ACHN (cell line): ENCODE results near the gene ING3.

ENCODE experiments used
- DNase-seq: peaks from one replicate; pipeline ENCODE4 v3.0.0-alpha.2; 2015
- in situ Hi-C: cut with HindIII; loops from 2 replicates; pipeline ENCODE4 v1.10.0; 2017; ENCODE audit warnings: low sequenced_read_pairs, low pct_ligation_motif_present, low pct_unique_long_range_greater_than_20kb

Gene ING3

DNA sequence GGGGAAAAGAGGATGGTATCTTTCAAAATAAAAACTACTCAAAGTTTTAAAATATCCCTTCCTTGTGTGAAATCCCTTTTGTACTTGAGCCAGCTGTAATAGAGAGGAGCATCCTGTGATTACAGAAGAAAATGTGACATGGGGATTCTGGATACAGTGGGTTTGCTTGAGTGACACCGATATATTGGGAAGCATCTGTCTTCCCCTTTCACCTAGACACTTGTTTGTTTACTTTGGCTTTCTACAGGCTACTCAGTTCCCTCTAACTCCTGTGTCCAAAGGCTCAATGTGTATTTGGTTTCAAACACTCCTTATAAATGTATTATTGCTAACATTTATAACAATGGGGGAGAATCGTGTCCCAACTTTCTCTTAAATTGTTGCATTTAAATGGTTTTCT lies 62.3 kb downstream of the ING3 start:
- no peak for DNase-seq
- in situ Hi-C loops: no loop called here

DNA sequence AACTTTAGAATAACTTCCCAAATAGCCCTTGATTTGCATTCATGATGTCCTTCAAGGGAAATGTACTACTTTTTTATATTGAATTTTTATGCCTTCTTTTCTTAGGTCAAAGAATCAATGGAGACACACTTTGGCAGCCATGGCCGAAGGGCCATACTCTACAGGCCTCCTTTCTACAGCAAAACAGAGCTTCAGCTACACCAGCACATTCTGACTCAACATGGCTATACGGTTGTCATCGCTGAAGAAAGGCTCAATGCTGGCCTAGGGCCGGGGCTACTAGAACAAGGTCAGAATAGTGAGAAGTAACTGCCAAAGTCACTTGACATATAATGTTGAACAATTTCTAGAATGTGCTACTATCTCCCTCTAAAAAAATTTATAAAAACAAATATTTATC lies 65.0 kb downstream of the ING3 start:
- no peak for DNase-seq

DNA sequence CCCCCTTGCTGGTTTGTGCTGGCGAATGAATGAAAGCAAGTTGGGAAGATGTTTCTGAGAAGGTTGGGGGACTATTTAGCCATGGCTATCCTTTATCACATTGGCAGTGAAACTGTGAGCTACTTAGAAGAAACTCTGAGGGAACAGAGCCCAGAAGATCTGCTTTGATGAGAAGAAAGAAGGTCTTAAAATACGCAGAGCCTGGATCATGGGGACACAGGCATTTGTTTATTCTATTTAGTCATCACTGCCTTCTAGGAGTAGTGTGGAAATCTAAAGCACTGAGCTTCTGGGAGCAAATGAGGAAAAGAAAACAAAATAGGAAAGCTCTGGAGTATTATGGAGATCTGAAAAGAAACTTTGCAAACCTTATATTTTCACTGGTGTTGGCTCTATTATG lies 66.4 kb downstream of the ING3 start:
- in situ Hi-C loops: no loop called here
- no peak for DNase-seq

More for the DNA sequence above, 65.0 kb downstream of the ING3 start:
- in situ Hi-C loops: no loop called here

DNA sequence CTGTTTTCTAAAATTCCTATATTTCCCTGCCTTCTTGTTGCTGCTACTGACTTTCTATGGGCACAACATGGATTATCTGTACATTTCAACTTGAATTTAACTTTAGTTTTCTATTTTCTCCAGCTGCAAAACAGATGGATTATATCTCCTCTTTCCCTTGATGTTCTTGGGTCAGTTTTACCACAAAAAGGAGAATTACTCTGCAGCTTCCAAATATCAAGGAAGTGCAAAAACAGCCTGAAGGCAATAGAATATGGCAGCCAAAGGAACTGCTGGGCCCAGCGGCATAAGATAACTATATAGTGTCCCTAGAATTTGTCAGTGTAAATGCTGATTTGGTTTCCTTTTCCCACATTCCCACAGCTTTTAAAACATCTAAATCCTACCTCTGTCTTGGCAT lies 67.0 kb downstream of the ING3 start:
- in situ Hi-C loops: no loop called here
- DNase-seq: no peak

DNA sequence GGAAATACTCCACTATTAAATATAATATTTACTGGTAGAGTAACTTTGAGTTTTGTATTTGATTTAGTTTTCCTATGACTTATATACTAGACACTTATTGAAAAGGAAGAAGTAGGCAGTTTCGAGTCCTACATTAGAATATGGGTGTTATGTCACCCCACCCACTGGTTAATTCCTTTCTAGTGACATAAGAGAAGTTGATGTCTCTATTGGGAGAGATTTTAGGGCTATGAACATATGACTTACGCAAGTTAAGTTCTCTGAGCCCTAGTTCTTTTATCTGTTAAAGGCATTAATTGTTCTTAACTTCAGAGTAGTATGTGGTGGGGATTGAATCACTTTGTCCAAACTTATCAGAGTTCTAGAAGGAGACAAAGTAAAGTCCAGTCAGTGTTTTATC lies 68.4 kb downstream of the ING3 start:
- in situ Hi-C loops: no loop called here
- DNase-seq: no peak

DNA sequence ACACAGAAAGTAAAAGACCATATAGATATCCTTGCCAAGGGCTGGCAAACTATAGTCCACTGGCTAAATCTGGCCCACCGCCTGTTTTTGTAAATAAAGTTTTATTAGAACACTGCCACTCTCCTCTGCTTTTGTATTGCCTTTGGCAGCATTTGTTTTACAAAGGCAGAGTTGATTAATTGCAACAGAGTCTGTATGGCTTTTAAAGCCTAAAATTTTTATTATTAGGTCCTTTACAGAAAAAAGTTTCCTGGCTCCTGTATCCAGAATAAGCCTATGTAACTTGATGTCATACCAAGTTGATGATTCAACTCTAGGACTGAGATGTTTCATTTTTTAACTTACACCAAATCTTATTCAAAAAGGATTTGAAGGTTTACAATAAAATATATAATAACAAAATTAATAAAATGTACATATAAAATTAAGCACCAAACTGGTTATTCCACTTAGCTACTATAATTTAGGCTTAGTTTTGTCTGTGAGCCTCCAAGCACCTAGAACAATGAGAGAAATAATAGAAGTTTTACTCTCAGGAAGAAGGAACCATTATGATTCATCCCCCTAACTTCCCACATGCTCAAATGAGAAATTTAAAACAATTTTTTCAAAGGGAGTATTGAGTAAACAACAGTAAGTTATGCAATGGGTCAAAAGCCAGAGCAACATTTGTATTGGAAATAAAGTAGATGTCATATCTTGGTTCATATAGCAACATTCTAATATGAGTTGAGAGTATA lies 69.8 kb downstream of the ING3 start:
- in situ Hi-C loops: no loop called here
- no peak for DNase-seq

DNA sequence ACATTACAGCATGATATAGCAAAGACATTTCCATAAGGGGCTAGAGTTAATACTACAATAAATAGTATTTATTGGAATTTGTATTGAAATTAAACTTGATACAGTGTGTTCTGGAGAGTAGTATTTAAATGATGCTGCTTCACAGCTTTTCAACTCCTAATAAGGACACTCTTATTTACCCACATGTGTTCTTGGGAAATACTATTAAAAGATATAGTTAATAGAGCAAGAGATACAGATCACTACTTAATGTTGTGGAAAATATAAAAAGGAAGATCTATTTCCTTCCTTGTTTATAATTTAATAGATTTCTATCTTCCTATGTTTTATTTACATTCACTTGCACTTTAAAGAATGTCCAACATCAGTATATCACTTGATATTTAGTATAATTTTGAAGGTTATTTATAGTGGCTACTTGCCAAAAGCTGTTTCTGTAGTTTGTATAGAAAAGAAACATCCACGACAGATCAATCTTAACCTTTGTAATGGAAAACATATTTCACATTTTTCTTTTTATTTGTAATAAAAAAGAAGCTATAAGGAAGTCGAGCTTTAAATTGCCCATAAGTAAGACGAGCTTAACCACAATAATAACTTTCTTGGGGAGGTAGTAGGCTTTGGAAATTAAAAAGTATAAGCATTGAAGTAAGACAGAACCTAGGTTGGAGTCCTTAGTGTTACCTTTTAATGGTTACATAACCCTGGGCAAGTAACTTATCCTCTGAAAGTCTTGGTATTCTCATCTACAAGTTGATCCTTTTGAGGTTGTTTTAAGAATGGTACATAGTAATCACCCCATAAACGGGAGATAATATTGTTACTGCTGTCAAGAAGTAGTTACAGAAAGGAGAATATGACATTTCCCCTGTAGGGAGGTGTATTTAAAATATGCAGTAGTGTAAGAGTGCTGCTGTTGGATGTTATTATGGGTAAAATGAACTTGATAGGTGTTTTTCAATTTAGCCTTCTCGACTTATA lies 70.7 kb downstream of the ING3 start:
- in situ Hi-C loops: no loop called here
- no peak for DNase-seq

DNA sequence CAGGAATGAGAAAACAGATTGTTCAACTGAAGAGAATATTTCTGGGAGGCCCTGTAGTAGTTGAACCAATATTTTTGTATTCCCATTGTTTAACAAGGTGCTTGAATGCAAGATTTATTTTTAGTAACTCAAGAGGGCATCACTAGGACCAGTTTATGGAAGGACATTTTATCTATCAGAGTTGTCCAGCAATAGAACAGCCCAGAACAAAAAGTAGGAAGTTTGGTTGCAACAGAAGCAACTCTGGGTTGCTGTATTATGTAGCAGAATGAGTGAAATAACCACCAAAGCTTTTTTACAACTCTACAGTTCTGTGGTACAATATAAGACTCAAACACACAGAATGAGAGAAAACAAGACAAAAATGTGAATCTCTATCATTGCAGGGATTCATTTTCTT lies 72.6 kb downstream of the ING3 start:
- no peak for DNase-seq
- in situ Hi-C loops: no loop called here

DNA sequence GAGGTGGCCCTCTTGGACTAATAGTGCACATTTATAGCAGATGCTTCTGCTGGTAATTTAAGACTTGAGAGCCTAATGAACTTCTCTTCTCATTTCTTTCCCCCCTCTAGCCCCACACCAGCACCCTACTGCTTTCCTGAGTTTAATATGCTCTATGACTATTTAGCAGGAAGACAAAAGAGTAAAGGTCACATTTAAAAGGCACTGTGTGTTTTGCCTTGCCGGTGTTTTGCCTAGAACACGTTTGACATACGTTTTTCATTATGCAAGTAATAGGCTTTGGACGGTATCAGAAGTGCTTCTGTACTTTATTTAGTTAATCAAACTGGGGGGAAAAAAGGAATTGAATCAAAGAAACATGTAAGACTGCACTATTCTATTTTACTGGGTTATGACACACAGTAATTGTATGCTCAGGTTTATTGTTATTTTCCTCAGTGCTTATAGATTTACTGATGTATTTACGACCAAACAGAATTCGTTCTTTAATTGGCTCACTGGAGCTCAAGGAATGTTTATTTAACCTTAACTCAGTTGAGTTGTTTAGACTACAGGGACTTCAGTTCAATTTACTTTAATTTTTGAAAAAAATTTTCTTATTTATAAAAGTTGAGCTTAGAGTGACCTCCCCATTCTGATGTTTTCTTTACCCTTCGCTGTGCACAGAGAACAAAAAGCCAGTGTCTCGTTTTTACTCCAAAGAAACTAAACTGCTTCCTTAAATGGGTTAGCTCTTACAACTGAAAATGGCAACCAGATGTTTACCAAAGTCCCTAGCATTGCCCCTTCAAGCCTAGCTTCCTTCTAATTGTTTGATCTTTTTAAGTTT lies 73.3 kb downstream of the ING3 start:
- DNase-seq: no peak
- in situ Hi-C loops: no loop called here

DNA sequence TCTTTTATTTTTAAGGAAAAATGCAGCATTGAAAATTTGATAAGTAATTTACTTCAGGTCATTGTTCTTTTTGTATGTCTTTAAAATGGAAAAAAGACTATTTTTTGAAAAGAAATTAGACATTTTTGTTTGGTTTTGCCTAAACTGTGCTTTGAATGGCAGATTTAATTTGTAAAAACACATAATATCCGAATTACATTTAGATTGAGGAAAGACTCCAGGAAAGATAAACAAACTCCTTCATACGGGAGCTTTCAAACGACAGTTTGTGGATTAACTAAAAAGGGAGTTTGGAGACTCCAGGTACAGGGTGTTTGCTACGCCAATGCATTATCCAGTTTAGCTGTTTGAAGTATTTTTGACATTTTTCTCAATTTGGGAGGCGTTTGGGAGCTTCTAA lies 74.0 kb downstream of the ING3 start:
- no peak for DNase-seq
- in situ Hi-C loops: no loop called here

DNA sequence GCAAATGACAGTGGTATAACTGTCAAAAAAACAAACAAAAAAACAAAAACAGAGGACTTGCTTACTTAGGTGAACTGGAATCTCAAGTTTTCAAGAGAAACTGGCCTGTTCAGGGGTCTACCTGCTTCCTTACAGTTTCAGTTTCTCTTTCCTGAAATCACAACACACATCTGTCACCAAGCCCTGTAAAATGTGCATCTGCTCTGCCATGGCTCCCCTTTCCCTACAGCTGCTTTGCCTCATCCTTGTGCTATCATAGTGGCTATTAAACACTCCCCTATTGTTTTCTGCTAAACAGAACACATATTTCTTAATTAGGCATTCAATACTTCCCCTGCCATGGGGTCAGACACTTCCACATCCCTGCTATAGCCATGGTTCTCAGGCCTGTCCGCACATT lies 75.6 kb downstream of the ING3 start:
- in situ Hi-C loops: no loop called here
- DNase-seq: no peak

DNA sequence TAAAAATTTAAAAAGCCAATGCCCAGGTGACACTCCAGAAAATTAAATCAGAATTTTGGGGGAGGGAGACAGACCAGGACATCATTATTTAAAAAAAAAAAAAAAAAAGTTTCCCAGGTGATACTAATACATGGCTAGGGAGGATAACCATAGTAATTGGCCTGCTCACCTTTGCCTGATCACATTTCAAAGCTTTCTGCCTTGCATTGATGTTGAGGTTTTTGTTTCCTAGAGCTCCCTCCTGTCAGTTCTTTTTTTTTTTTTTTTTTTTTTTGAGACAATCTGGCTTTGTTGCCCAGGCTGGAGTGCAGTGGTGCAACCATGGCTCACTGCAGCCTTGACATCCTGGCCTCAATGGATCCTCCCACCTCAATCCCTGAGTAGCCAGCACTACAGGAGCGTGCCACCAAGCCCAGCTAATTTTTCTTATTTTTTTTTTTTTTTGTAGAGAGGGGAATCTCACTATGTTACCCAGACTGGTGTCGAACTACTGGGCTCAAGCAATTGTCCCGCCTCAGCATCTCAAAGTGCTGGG lies 76.1 kb downstream of the ING3 start:
- in situ Hi-C loops: no loop called here

More for the DNA sequence above, 76.1 kb downstream of the ING3 start:
- DNase-seq: no peak
